ENCODE data around the gene C1QTNF8.

The C1QTNF8 gene

DNA sequence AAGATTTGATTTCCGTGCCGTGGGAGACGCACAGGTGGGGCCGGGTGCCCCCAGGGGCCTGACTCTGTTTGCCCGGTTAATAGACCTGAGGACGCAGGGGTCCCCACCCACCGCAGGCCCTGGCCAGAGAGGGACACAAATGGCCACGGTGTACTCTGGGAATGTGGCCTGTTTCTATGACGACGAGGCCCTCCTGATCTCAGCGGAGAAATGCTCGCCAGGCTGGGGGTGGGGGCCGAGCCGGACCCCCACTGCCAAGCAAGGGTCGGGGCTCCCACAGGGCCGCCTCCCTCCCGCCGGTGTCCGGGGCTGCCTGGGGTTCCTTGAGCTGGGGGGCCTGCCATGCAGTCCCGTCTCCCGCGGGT is 24.5 kb upstream of the C1QTNF8 start:
- Histone ChIP-seq H3K4me3 (IDR thresholded peaks at IDR 0.05; ENCODE audit: insufficient read depth, low read depth, low read length) (no peak overlapping the region), H2AFZ (ENCODE audit: low read depth) (no peak overlapping the region), H3K4me1 (ENCODE audit: low read depth, poor library complexity, severe bottlenecking) (peaks cover 10% of the 10 kb centered on the region), H3K4me2 (peak overlapping the region; percentile 39; the same call in 1 of the 2 replicates), H3K79me2 (ENCODE audit: insufficient read depth, low read depth) (no peaks in the 10 kb centered on the region), H4K20me1 (ENCODE audit: insufficient read depth) (no peaks in the 10 kb centered on the region), H3K9ac (no peak overlapping the region), H3K27ac (no peak overlapping the region), H3K27me3 (ENCODE audit: insufficient read depth, low read depth) (peaks cover 96% of the 10 kb centered on the region), H3K36me3 (ENCODE audit: insufficient read depth) (no peaks in the 10 kb centered on the region)
- TF ChIP-seq, protein P1, sequence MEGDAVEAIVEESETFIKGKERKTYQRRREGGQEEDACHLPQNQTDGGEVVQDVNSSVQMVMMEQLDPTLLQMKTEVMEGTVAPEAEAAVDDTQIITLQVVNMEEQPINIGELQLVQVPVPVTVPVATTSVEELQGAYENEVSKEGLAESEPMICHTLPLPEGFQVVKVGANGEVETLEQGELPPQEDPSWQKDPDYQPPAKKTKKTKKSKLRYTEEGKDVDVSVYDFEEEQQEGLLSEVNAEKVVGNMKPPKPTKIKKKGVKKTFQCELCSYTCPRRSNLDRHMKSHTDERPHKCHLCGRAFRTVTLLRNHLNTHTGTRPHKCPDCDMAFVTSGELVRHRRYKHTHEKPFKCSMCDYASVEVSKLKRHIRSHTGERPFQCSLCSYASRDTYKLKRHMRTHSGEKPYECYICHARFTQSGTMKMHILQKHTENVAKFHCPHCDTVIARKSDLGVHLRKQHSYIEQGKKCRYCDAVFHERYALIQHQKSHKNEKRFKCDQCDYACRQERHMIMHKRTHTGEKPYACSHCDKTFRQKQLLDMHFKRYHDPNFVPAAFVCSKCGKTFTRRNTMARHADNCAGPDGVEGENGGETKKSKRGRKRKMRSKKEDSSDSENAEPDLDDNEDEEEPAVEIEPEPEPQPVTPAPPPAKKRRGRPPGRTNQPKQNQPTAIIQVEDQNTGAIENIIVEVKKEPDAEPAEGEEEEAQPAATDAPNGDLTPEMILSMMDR (conservative IDR thresholded peaks at IDR 0.05; ENCODE audit: low read depth, low read length) = no peak

DNA sequence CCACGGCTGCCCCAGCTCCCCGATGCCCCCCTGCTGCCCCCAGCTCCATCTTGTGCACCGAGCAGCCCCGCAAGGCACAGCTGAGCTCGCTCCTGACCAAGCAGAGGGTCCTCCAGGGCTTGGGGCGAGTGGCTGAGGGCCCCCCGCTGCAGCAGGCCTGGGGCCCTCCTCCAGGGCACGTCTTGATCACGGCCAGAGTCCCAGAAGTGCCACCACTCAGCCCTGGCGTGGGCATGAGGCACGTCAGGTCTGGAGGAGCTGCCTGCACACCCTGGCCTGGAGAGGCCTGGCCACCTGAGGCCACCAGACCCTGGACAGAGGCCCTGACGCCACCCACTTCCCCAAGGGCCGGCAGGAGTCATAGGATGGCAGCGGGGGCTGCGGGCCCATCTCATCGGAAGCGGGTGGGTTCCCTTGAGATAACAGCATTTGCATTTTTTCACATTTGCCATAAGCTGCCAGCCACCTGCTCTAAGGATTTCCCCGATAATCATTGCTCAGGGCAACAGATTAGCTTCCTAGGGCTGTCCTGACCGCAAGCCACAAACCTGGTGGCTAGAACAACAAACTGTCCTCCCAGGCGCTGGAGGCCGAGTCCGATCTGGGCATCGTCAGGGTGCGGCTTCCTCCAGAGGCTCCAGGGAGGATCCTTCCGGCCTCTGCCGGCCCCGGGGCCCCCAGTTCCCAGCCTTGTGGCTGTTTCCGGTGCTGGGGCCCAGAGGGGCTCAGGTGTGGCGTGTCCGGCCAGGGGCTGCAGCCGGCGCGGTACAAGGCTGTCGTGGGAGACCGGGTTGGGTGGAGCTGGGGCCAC is 23.9 kb upstream of the C1QTNF8 start:
- peaks cover 95% of the 10 kb centered on the region for H3K27me3 ChIP-seq (ENCODE audit: insufficient read depth, low read depth)
- H3K27ac ChIP-seq = no peak overlapping the region
- H4K20me1 ChIP-seq (ENCODE audit: insufficient read depth) = no peaks in the 10 kb centered on the region
- peak overlapping the region; percentile 39; the same call in 1 of the 2 replicates for H3K4me2 ChIP-seq
- no peaks in the 10 kb centered on the region for H3K36me3 ChIP-seq (ENCODE audit: insufficient read depth)
- no peak overlapping the region for H3K9ac ChIP-seq
- no peaks in the 10 kb centered on the region for H3K79me2 ChIP-seq (ENCODE audit: insufficient read depth, low read depth)
- H2AFZ ChIP-seq (ENCODE audit: low read depth) = no peak overlapping the region
- no peak overlapping the region for H3K4me3 ChIP-seq (IDR thresholded peaks at IDR 0.05; ENCODE audit: insufficient read depth, low read depth, low read length)
- TF ChIP-seq, protein P1 (conservative IDR thresholded peaks at IDR 0.05; ENCODE audit: low read depth, low read length) = no peak
- peaks cover 10% of the 10 kb centered on the region for H3K4me1 ChIP-seq (ENCODE audit: low read depth, poor library complexity, severe bottlenecking)

DNA sequence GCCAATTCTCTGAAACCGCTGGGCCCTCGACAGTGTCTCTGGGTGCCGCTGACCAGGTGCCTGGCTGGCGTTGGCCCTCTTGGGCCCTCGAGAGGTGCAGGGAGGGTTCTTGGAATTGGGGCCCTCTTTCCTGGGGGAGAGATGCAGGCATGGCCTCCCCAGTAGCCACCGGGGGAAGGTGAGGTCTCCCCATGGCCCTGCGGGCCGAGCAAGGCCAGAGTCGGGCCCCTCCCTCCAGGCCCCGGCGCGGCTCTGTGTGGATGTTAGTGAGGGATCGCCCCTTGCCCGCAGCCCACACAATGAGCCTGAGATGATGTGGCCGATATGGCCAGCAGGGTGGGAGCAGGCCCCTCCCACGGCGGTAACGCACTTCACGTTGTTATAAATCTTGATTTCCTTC is 23.1 kb upstream of the C1QTNF8 start:
- Histone ChIP-seq H3K4me3 (IDR thresholded peaks at IDR 0.05; ENCODE audit: insufficient read depth, low read depth, low read length) (no peak overlapping the region), H3K4me2 (no peak overlapping the region), H3K9ac (no peak overlapping the region), H3K36me3 (ENCODE audit: insufficient read depth) (no peaks in the 10 kb centered on the region), H3K27ac (no peak overlapping the region), H3K27me3 (ENCODE audit: insufficient read depth, low read depth) (peaks cover 95% of the 10 kb centered on the region), H3K4me1 (ENCODE audit: low read depth, poor library complexity, severe bottlenecking) (peaks cover 10% of the 10 kb centered on the region), H4K20me1 (ENCODE audit: insufficient read depth) (no peaks in the 10 kb centered on the region), H2AFZ (ENCODE audit: low read depth) (no peak overlapping the region), H3K79me2 (ENCODE audit: insufficient read depth, low read depth) (no peaks in the 10 kb centered on the region)
- TF ChIP-seq, protein P1 (conservative IDR thresholded peaks at IDR 0.05; ENCODE audit: low read depth, low read length) = no peak

DNA sequence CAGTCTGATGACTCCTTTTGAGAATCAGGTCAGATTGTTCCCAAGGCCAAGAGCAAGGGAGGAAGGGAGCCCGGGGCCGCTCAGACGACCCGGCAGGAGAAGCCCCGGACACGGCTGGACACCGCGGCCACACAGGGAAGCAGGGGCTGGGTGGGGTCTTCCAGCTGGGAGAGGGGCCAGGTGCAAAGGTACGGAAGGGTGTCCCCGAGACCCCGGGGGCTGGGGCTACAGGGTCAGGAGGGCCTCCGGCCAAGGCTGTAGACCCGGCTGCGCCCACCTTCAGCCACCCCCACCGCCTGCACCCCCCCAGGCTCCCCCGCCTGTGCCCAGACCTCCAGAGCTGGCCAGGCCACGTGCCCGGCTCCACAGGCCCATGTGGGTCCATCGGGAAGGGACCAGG is 21.9 kb upstream of the C1QTNF8 start:
- H3K4me2 ChIP-seq = no peak overlapping the region
- H3K4me3 ChIP-seq (IDR thresholded peaks at IDR 0.05; ENCODE audit: insufficient read depth, low read depth, low read length) = no peak overlapping the region
- H3K4me1 ChIP-seq (ENCODE audit: low read depth, poor library complexity, severe bottlenecking) = peaks cover 10% of the 10 kb centered on the region
- TF ChIP-seq, protein P1 (conservative IDR thresholded peaks at IDR 0.05; ENCODE audit: low read depth, low read length) = no peak
- H3K27me3 ChIP-seq (ENCODE audit: insufficient read depth, low read depth) = peaks cover 92% of the 10 kb centered on the region
- H3K36me3 ChIP-seq (ENCODE audit: insufficient read depth) = no peaks in the 10 kb centered on the region
- no peaks in the 10 kb centered on the region for H3K79me2 ChIP-seq (ENCODE audit: insufficient read depth, low read depth)
- no peaks in the 10 kb centered on the region for H4K20me1 ChIP-seq (ENCODE audit: insufficient read depth)
- H3K27ac ChIP-seq = no peak overlapping the region
- H3K9ac ChIP-seq = no peak overlapping the region
- H2AFZ ChIP-seq (ENCODE audit: low read depth) = no peak overlapping the region

Measured in KMS-11 (cell line).